Right atrium auricular region (tissue), 2 donors: ENCODE measurements around the gene LRRC63. TPM values are rescaled to one million over a fixed set of nuclear protein-coding genes. Genes with fewer than 3 reads are reported as not detected.

Source experiments
- DNase-seq: peaks from one replicate; pipeline ENCODE4 v3.0.0-alpha.2; 2019; ENCODE audit warnings: low spot score
- H3K27ac ChIP-seq, 2 donors: fragments of 200-600 bp; sonication (generic); 1 replicate in 1 of 2; 2 replicates in 1 of 2; pipeline ENCODE4 v1.5.1; 2016 to 2019
- H3K27me3 ChIP-seq, 2 donors: fragments of 200-600 bp; sonication (generic); one replicate each; pipeline versions ENCODE4 v1.5.1 to v1.6.0; 2017 to 2019
- H3K36me3 ChIP-seq: fragments of 200-600 bp; sonication (generic); one replicate; pipeline ENCODE4 v1.5.1; 2016
- H3K4me1 ChIP-seq, 2 donors: fragments of 200-600 bp; sonication (generic); one replicate each; pipeline versions ENCODE4 v1.5.1 to v1.6.0; 2017 to 2019
- H3K4me3 ChIP-seq, 2 donors: fragments of 200-600 bp; sonication (generic); 1 replicate in 1 of 2; 2 replicates in 1 of 2; pipeline ENCODE4 v1.5.1; 2017 to 2019; ENCODE audit warnings: mild to moderate bottlenecking in 1 of 2, moderate library complexity in 1 of 2
- H3K9me3 ChIP-seq, 2 donors: fragments of 200-600 bp; sonication (generic); one replicate each; pipeline ENCODE4 v1.5.1; 2019
- CTCF ChIP-seq, 2 donors: fragments of 200-600 bp; sonication (generic); IDR thresholded peaks; one replicate each; pipeline ENCODE4 v1.5.1; 2019; ENCODE audit warnings: antibody characterized with exemption in 2 of 2
- total RNA-seq, 2 donors: library from RNA; depleted of rRNA; stranded (reverse); fragments of >200 nt; gene quantifications; one replicate each; pipeline ENCODE4 v1.1.0, GENCODE V29; 2016

Gene LRRC63
- total RNA-seq, 2 donors from 2014 or later: not detected

GRCh38 chr13:46320821-46321220 is 109.1 kb downstream of the LRRC63 start:
- TF ChIP-seq CTCF (IDR thresholded peaks at IDR 0.05): no peak
- H3K4me1 ChIP-seq: no peaks in the 10 kb centered on the region
- no peaks in the 10 kb centered on the region for H3K36me3 ChIP-seq
- H3K9me3 ChIP-seq: no peaks in the 10 kb centered on the region
- peak; percentile 50 for DNase-seq
- H3K27me3 ChIP-seq: no peaks in the 10 kb centered on the region
- no peak overlapping the region for H3K4me3 ChIP-seq
- H3K27ac ChIP-seq: no peak overlapping the region

GRCh38 chr13:46321494-46322225 is 109.9 kb downstream of the LRRC63 start:
- Histone ChIP-seq H3K27ac (no peak overlapping the region), H3K4me3 (no peak overlapping the region)
- DNase-seq: peak; percentile 70

GRCh38 chr13:46324976-46325375 is 113.2 kb downstream of the LRRC63 start:
- no peaks in the 10 kb centered on the region for H3K36me3 ChIP-seq
- no peak overlapping the region for H3K4me3 ChIP-seq
- TF ChIP-seq CTCF (IDR thresholded peaks at IDR 0.05): no peak
- no peaks in the 10 kb centered on the region for H3K27me3 ChIP-seq
- no peak for DNase-seq
- H3K9me3 ChIP-seq: no peaks in the 10 kb centered on the region
- H3K27ac ChIP-seq: no peak overlapping the region
- H3K4me1 ChIP-seq: no peaks in the 10 kb centered on the region

More at GRCh38 chr13:46321494-46322225, 109.9 kb downstream of the LRRC63 start:
- Histone ChIP-seq H3K36me3 (no peaks in the 10 kb centered on the region), H3K4me1 (no peaks in the 10 kb centered on the region), H3K27me3 (no peaks in the 10 kb centered on the region), H3K9me3 (no peaks in the 10 kb centered on the region)
- peak; percentile 21 to 68 for TF ChIP-seq CTCF (IDR thresholded peaks at IDR 0.05)

Other genes starting within 250 kb of the LRRC63 start
- gene ZC3H13, start 159.2 kb upstream of the LRRC63 start, total RNA-seq: 10 to 100 TPM; 18.2 to 21.0 TPM
- not detected for gene CPB2, start 106.9 kb upstream of the LRRC63 start, total RNA-seq
- 10 to 100 TPM in 1 of 2 donors, 1 to 10 TPM in 1; 8.6 to 31.7 TPM for gene LCP1, start 29.8 kb upstream of the LRRC63 start, total RNA-seq
- gene RUBCNL, start 175.3 kb downstream of the LRRC63 start, total RNA-seq: 1 to 10 TPM in 1 of 2 donors, under 1 TPM in 1; 0.59 to 1.5 TPM